Measurements from ENCODE around the gene SRC. TPM values are rescaled to one million over a fixed set of nuclear protein-coding genes. Genes with fewer than 3 reads are reported as not detected.

SRC gene
- total RNA-seq, 1 experiment from 2014 or later: 197 TPM

DNA sequence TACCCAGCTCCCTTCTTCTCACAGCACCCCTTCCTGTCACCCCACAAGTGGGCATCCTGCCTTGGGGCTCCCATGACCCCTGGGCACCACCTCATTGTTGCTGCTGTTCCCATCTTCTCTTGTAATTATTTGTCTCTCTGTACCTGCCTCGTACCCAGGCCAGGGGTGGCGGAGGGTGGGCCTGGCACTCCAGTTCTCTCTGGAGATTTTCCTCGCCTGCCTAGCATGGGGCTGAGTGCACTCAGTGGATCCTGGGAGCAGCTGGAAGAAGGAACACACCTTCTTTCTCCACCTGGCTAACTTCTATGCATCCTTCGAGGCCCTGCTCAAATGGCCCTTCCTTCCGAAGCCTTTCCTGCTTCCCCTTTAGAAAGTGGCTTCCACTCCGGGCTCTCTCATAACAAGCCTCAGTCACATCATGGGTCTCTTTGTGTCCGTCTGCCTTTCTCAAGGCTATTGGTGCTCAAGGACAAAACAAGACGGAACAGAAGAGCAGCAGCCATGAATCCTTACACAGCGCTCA, 79.2 kb downstream of the SRC start:
- ChIA-PET CTCF (no interaction called here), POLR2A (no interaction called here)
- no peaks in the 10 kb centered on the region; the same call in none of the 2 replicates for H3K27me3 ChIP-seq (replicated peaks; ENCODE audit: control insufficient read depth, insufficient read depth, low read length)

DNA sequence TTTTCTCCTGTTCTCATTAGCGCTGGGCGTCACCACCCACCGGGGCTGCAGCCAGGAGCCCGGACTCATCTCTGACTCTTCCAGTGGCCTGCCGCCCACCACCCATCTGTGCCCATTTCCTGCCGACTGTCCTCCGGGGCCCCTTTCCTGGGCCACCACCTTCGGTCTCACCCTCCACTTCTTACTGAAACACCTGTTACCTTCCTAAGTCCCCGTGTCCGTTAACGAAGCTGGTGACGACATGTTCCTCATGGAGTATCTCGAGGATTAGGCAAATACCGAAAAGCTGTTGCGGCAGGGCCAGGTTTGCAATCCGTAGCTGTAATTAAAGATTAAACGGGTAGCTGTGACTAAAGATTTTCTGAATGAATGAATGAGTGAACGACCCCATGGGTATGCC, 80.2 kb downstream of the SRC start:
- ChIA-PET CTCF (no interaction called here), POLR2A (no interaction called here)
- no peaks in the 10 kb centered on the region for H3K4me1 ChIP-seq
- Mint-ChIP-seq H3K27me3 (ENCODE audit: insufficient read depth, unreplicated experiment) (peaks cover 27% of the 10 kb centered on the region), H3K36me3 (ENCODE audit: insufficient read depth, unreplicated experiment) (no peaks in the 10 kb centered on the region), H3K27ac (ENCODE audit: unreplicated experiment) (no peak overlapping the region), H3K9me3 (ENCODE audit: unreplicated experiment) (no peaks in the 10 kb centered on the region), H3K4me3 (ENCODE audit: unreplicated experiment) (no peak overlapping the region), H3K4me1 (ENCODE audit: low read depth, unreplicated experiment) (no peaks in the 10 kb centered on the region)
- no peaks in the 10 kb centered on the region for H3K9me3 ChIP-seq
- DNase-seq: no peak
- TF ChIP-seq, protein P1, sequence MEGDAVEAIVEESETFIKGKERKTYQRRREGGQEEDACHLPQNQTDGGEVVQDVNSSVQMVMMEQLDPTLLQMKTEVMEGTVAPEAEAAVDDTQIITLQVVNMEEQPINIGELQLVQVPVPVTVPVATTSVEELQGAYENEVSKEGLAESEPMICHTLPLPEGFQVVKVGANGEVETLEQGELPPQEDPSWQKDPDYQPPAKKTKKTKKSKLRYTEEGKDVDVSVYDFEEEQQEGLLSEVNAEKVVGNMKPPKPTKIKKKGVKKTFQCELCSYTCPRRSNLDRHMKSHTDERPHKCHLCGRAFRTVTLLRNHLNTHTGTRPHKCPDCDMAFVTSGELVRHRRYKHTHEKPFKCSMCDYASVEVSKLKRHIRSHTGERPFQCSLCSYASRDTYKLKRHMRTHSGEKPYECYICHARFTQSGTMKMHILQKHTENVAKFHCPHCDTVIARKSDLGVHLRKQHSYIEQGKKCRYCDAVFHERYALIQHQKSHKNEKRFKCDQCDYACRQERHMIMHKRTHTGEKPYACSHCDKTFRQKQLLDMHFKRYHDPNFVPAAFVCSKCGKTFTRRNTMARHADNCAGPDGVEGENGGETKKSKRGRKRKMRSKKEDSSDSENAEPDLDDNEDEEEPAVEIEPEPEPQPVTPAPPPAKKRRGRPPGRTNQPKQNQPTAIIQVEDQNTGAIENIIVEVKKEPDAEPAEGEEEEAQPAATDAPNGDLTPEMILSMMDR (IDR thresholded peaks at IDR 0.05; ENCODE audit: insufficient read depth in 1 of 2, low read depth in 1 of 2, low read length in 1 of 2, severe bottlenecking in 1 of 2, unreplicated experiment in 1 of 2): no peak
- H3K36me3 ChIP-seq (ENCODE audit: control insufficient read depth, insufficient read depth, low read length): no peaks in the 10 kb centered on the region
- no peak overlapping the region for H3K4me3 ChIP-seq (ENCODE audit: low read depth, low read length)
- BruUV-seq (replicated peaks): no TSS peak
- H3K27me3 ChIP-seq (replicated peaks; ENCODE audit: control insufficient read depth, insufficient read depth, low read length): no peaks in the 10 kb centered on the region; the same call in 1 of the 2 replicates
- intact Hi-C loops (cut with micrococcal nuclease; ENCODE audit: unreplicated experiment): no loop called here

More for the DNA sequence above, 79.2 kb downstream of the SRC start:
- Histone ChIP-seq H3K4me1 (no peaks in the 10 kb centered on the region), H3K9me3 (no peaks in the 10 kb centered on the region), H3K4me3 (ENCODE audit: low read depth, low read length) (no peak overlapping the region), H3K36me3 (ENCODE audit: control insufficient read depth, insufficient read depth, low read length) (no peaks in the 10 kb centered on the region)
- TF ChIP-seq, protein P1 (IDR thresholded peaks at IDR 0.05; ENCODE audit: insufficient read depth in 1 of 2, low read depth in 1 of 2, low read length in 1 of 2, severe bottlenecking in 1 of 2, unreplicated experiment in 1 of 2): no peak
- no peak overlapping the region for H3K27ac Mint-ChIP-seq (ENCODE audit: unreplicated experiment)
- H3K4me3 Mint-ChIP-seq (ENCODE audit: unreplicated experiment): no peak overlapping the region
- intact Hi-C loops (cut with micrococcal nuclease; ENCODE audit: unreplicated experiment): no loop called here
- no TSS peak for BruUV-seq (replicated peaks)
- H3K36me3 Mint-ChIP-seq (ENCODE audit: insufficient read depth, unreplicated experiment): no peaks in the 10 kb centered on the region
- H3K9me3 Mint-ChIP-seq (ENCODE audit: unreplicated experiment): no peaks in the 10 kb centered on the region
- H3K27me3 Mint-ChIP-seq (ENCODE audit: insufficient read depth, unreplicated experiment): peaks cover 33% of the 10 kb centered on the region
- no peak for DNase-seq
- no peaks in the 10 kb centered on the region for H3K4me1 Mint-ChIP-seq (ENCODE audit: low read depth, unreplicated experiment)

DNA sequence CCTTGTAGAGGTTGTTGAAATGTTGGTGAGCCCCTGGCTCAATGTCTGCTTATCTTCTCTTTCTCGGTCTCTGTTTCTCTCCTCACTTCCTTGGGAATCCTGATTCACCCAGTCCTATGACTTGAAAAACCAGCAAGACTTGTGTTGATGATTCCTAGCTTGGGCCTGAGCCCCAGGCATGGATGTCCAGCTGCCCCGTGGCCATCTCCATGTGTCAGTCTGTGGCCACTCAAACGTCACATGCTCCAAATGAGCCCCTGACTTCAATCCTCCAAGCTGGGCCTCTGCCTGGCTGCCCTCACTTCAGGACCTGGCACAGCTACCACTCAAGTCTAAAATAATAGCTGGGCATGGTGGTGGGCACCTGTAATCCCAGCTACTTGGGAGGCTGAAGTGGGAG, 81.0 kb downstream of the SRC start:
- Histone ChIP-seq H3K4me3 (ENCODE audit: low read depth, low read length) (no peak overlapping the region), H3K4me1 (no peaks in the 10 kb centered on the region), H3K9me3 (no peaks in the 10 kb centered on the region), H3K27me3 (replicated peaks; ENCODE audit: control insufficient read depth, insufficient read depth, low read length) (no peaks in the 10 kb centered on the region; the same call in 1 of the 2 replicates), H3K36me3 (ENCODE audit: control insufficient read depth, insufficient read depth, low read length) (no peaks in the 10 kb centered on the region)
- ChIA-PET CTCF (interaction anchor here (0.7 kb wide), 1 partner anchor 75 kb away, joined by 3 read pairs; no protein-coding TSS in a partner anchor), POLR2A (no interaction called here)
- Mint-ChIP-seq H3K27me3 (ENCODE audit: insufficient read depth, unreplicated experiment) (peaks cover 21% of the 10 kb centered on the region), H3K4me3 (ENCODE audit: unreplicated experiment) (no peak overlapping the region), H3K4me1 (ENCODE audit: low read depth, unreplicated experiment) (no peaks in the 10 kb centered on the region), H3K36me3 (ENCODE audit: insufficient read depth, unreplicated experiment) (no peaks in the 10 kb centered on the region), H3K9me3 (ENCODE audit: unreplicated experiment) (no peaks in the 10 kb centered on the region), H3K27ac (ENCODE audit: unreplicated experiment) (no peak overlapping the region)
- TF ChIP-seq, protein P1 (IDR thresholded peaks at IDR 0.05; ENCODE audit: insufficient read depth in 1 of 2, low read depth in 1 of 2, low read length in 1 of 2, severe bottlenecking in 1 of 2, unreplicated experiment in 1 of 2): no peak
- intact Hi-C loops (cut with micrococcal nuclease; ENCODE audit: unreplicated experiment): no loop called here
- no TSS peak for BruUV-seq (replicated peaks)
- no peak for DNase-seq

Measured in Caco-2 (cell line).